GM21526 (cell line): Measurements from ENCODE around the gene HNRNPUL1.
"Not testable (repeated sequence)": the region's sequence is repeated elsewhere in the genome, so short reads cannot be mapped to it uniquely, and the experiment has no call there.

Source experiments
- ATAC-seq: cut with Tn5 transposase; IDR thresholded peaks from one replicate; pipeline ENCODE4 v1.9.1; 2021; ENCODE audit warnings: moderate library complexity; ENCODE audit not compliant: unreplicated experiment, low FRiP score

Gene HNRNPUL1

DNA sequence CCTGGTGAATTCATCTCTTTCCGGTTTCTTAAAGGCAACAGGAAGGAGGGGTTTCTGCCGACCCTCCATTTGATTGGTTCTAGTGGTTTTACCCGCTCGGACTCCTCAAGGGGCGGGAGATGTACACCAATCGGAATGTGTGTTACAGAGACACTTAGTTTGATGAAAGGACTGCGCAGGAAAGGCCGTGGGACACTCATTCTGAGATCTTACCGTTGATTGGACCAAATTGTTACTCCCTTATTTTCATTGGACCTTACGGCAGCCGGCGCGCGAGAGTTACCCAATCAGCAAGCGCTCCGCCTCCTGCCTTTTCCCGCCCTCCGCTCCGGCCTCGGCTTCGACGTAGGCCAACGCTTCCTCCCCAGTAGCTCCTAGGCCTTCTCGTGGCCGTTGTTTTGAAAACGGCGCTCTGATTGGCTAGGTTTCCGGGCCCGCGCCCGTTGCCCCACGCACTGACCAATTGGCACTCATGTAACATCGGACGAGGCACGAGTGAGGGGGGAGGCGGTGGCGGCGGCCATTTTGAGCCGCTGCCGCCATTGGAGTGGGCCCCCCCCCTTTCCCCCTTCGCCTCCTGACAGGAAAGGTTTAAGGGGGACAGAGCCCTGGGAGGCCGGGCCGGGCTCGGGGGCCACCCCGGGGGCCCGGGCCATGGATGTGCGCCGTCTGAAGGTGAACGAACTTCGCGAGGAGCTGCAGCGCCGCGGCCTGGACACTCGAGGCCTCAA, at the start of gene HNRNPUL1:
TSS of gene HNRNPUL1 (plus strand) at position 523 of the 731 bp plus-strand sequence. CDS start at position 655, 132 bp downstream.
- peak; percentile 62 for ATAC-seq

DNA sequence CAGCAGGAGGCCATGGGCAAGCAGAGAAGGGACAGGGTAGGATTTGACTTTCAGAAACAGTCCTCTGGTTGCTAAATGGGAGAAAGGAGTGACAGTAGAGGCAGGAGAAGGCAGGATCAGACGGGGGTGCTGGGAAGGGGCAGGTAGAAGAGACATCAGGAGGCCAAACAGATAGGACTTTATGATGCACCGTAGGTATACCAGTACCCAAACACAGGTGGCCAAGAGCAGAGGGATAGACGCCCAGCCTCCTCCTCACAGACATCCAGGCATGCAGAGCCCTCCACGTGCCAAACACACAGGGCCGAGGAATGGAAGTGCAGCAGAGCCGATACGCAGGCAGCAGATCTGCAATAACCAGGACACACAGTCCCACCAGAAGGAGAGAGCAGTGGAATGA, 46.4 kb upstream of the HNRNPUL1 start:
- ATAC-seq, result no peak

DNA sequence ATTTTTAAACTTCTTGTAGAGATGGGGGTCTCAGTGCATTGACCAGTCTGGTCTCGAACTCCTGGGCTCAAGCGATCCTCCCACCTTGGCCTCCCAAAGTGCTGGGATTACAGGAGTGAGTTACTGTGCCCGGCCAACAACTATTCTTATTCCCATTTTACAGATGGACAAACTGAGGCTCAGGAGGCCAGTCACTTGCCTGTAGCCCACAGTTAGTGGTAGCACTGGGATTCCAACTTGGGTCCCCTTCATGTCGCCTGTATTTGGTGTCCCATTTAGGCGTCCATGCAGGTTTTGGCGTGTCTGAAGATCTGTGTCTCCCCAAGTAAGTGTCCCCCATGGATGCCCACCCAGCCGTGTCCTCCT, 45.9 kb upstream of the HNRNPUL1 start:
- ATAC-seq, result no peak

DNA sequence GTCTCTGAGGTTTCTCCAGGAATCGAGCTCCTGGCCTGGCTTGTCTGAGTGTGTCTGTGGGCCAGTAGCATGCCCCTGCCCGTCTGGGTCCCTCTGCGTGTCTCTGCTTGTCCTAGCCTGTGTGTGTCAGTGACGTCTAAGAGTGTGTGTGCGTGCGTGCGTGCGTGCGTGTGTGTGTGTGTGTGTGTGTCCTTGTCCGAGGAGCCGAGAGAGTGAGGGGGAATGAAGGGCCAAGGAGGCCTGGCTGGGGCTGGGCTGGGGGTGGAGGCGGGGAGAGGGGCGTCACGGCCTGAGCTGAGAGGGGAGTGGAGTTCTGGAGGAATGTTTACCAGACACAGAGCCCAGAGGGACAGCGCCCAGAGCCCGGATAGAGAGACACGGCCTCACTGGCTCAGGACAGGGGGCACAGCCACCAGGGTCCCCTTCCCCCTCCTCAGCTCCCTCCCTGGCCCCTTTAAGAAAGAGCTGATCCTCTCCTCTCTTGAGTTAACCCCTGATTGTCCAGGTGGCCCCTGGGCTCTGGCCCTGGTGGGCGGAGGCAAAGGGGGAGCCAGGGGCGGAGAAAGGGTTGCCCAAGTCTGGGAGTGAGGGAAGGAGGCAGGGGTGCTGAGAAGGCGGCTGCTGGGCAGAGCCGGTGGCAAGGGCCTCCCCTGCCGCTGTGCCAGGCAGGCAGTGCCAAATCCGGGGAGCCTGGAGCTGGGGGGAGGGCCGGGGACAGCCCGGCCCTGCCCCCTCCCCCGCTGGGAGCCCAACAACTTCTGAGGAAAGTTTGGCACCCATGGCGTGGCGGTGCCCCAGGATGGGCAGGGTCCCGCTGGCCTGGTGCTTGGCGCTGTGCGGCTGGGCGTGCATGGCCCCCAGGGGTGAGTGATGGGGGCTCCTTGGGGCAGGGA, 45.3 kb upstream of the HNRNPUL1 start, which contains the start of gene AXL:
TSS of gene AXL (plus strand) at position 609 of the 893 bp plus-strand sequence. CDS start at position 779, 170 bp downstream.
- ATAC-seq, result no peak

DNA sequence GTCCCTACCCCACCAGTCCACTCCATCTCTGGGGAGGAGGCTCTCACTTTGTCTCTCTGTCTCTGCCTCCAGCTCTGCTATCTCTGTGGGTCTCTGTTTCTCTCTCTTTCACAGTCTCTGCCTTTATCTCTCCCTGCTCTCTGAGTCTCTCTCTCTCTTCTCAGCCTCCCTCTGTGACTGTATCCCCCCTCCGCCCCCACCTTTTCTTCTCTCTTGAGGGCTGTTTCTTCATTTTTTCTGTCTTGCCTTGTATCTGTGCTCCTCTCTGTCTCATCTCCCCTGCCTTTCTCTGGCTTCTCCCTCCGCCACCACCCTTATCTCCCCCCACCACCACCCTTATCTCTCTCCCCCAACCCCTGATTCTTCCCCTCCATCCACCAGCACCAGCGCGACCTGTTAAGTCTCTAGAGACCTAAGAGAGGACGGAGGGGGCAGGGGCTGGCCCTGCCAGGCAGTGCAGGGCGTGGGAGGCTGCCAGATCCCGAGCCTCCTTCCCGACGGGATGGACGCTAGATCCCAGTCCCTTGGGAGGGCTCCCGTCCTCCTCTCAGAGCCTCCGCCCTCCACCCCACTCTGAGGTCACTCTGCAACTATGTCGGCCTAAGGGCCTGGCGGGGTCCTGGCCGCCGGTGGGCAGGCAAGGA, 44.1 kb upstream of the HNRNPUL1 start:
- no peak for ATAC-seq

DNA sequence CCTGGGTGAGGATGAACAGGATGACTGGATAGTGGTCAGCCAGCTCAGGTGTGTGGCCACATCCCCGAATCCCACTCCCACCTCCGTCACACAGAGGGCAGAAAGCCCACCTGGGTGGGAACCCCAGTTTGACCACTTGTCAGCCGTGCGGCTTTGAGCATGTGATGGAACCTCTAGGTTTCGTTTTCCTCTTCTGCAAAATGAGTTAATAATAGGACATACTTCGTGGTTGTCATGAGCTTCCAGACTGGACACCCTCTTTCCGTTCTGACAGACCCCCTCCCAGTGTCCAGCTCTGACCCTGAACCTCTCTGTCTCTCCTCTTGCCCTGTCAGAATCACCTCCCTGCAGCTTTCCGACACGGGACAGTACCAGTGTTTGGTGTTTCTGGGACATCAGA, 43.4 kb upstream of the HNRNPUL1 start:
- no peak for ATAC-seq

DNA sequence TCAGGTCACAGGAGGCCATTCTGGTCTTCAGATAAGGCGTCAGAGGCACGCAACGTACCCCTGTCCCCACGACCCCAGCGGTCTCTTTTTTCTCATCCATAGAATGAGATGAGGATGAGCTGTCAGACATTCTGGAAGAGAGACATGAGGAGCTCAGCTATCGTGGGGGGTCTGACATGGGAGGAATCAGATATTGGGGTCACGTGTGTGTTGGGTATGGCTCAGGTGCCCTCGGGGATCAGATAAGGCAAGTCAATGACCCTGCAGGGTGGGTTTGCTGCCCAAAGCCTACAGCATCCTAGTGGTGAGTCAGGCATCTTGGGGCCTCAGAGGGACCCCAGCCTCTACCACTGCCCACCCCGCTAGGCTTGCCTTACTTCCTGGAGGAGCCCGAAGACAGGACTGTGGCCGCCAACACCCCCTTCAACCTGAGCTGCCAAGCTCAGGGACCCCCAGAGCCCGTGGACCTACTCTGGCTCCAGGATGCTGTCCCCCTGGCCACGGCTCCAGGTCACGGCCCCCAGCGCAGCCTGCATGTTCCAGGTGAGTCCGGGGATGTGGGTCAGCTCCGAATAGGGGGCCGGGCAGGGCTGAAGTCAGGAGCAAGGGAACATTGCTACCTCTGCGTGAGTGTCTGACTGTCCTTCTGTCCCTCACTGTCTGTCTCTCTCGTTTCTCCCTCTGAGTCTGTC, 42.5 kb upstream of the HNRNPUL1 start:
- ATAC-seq, result no peak

GRCh38 chr19:41222240-41222639, 41.9 kb upstream of the HNRNPUL1 start:
- ATAC-seq, result no peak

GRCh38 chr19:41223431-41224234, 40.5 kb upstream of the HNRNPUL1 start:
- ATAC-seq, result no peak

DNA sequence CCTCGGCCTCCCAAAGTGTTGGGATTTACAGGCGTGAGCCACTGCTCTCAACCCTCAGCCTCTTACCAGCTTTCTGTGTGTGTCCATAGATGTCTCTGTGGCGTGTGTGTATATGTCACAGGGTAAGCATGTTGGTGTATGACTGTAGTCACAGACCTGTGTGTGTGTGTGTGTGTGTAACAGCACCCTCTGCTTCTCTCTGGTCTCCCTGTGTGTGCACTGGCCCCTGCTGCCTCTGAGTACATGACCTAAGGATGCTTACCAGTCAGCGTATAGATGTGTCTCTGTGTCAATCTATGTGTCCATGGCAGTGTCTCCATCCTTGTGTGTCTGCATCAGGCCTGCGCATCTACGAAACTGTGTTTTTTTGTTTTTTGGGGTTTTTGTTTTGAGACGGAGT, 39.5 kb upstream of the HNRNPUL1 start:
- no peak for ATAC-seq

GRCh38 chr19:41225238-41226052, 38.7 kb upstream of the HNRNPUL1 start:
- no peak for ATAC-seq

GRCh38 chr19:41226053-41226873, 37.9 kb upstream of the HNRNPUL1 start:
- ATAC-seq, result no peak

DNA sequence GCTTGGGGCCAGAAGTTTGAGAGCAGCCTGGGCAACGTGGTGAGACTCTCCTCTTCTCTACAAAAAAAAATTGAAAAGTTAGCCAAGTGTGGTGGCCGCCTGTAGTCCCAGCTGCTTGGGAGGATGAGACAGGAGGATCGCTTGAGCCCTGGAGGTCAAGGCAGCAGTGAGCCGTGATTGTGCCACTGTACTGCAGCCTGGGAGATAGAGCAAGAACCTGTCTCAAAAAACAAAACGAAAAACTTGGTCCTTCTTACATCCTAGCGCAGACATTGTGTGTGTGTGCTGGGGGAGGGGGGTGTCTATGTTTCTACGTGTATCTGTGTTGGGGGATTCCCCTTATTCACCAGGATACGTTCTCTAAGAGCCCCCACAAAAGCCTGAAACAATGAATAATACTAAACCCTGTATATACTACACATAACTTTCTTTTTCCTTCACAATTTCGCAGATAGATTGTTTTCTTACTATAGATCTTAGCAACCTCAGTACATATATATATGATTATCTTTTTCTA, 37.2 kb upstream of the HNRNPUL1 start:
- no peak for ATAC-seq

DNA sequence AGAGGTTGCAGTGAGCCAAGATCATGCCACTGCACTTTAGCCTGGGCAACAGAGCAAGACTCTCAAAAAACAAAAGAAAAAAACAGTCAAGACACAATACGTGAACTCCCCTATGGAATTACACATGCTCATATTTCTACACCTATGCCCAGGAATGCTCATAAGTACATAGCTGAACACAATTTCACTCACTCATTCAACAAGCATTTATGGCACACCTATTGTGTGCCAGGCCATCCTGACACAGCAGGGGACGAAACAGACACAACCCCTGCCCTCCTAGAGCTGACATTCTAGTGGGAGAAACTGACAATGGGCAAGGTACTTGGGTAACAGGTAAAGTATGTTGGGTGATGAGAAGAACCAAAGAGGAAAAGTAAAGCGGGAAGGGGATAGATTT, 35.7 kb upstream of the HNRNPUL1 start:
- ATAC-seq, result no peak

- ATAC-seq, result not testable (repeated sequence)
These were observed 34.8 kb upstream of the HNRNPUL1 start for GRCh38 chr19:41229338-41229737.

DNA sequence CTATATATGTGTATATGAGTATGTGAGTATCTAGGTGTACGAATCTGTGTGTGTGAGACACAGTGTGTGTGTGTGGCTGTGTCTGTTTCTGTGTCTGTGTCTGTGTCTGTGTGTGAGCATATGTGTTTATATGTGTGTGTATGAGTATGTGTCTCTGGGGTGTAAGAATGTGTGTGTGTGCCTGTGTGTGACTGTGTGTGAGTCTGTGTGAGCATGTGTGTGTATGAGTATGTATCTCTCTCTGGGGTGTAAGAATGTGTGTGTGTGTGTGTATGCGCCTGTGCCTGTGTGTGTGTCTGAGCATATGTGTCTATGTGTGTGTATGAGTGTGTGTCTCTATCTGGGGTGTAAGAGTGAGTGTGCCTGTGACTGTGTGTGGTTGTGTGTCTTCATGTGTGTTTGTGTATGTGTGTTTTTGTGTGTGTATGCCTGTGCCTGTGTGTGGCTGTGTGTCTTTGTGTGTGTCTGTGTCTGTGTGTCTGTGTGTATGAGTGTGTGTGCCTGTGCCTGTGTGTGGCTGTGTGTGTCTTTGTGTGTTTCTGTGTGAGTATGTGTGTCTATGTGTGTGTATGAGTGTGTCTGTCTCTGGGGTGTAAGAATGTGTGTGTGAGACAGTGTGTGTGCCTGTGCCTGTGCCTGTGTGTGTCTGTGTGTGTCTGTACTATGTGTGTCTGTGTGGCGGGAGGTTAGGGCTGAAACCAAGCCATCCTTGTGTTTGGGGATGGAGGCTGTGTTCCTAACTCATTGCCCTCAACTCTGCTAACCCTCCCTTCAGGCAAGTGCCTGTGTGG, 33.9 kb upstream of the HNRNPUL1 start:
- ATAC-seq, result no peak

DNA sequence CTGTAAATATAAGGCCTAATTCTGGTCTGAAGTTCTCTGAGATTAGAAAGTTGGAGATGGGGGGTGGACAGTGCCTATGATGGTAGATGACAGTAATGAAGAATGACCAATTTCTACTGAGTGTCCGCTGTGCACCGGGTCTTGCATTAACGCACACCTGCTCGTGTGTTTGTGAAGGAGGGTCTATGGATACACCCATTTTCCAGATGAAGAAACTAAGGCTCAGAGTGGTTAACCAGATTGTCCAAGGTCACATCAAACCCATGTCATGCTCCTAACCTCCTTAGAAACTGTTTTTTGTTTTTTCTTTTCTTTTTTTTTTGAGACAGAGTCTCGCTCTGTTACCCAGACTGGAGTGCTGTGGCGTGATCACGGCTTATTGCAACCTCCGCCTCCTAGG, 31.5 kb upstream of the HNRNPUL1 start:
- no peak for ATAC-seq
